H1 (cell line): ENCODE data around the gene LCN15. TPM values are rescaled to one million over a fixed set of nuclear protein-coding genes. Genes with fewer than 3 reads are reported as not detected.
"Not testable (repeated sequence)": the region's sequence is repeated elsewhere in the genome, so short reads cannot be mapped to it uniquely, and the experiment has no call there.

Experiments used
- CTCF ChIA-PET: fragments of 300-600 bp; sonication (Branson Sonifier 250); formaldehyde crosslinking; loops from one replicate; lab custom pipeline; 2021; ENCODE audit not compliant: partially characterized antibody; lab: Charles Lee
- POLR2A ChIA-PET: fragments of 300-600 bp; sonication (Branson Sonifier 250); formaldehyde crosslinking; loops from one replicate; lab custom pipeline; 2021; ENCODE audit warnings: inconsistent platforms; ENCODE audit not compliant: partially characterized antibody; lab: Charles Lee
- DNase-seq, 2 experiments: peaks; one replicate each; pipeline versions ENCODE4 v3.0.0 to v3.0.0-alpha.2; 2010 to 2022; ENCODE audit warnings: low spot score in 2 of 2, low read depth in 1 of 2, mixed read lengths in 1 of 2
- FAIRE-seq: peaks from 2 replicates; lab custom pipeline; 2011; peaks lifted over from hg19 to GRCh38; lab: Jason Lieb, UNC
- H2AFZ ChIP-seq: 2 replicates; pipeline ENCODE4 v1.8.1; 2012; ENCODE audit warnings: low read length, inconsistent platforms
- H2AK5ac ChIP-seq: 2 replicates; pipeline ENCODE4 v1.6.1; 2013; ENCODE audit warnings: low read depth, low read length
- H2BK120ac ChIP-seq: replicated peaks from 2 replicates; pipeline ENCODE3; 2013; ENCODE audit warnings: low read depth, low read length, inconsistent platforms
- H2BK12ac ChIP-seq: 2 replicates; pipeline ENCODE4 v1.6.1; 2013; ENCODE audit warnings: low read depth, low read length
- H2BK15ac ChIP-seq: 2 replicates; pipeline ENCODE4 v1.6.1; 2013; ENCODE audit warnings: low read length
- H2BK20ac ChIP-seq: 2 replicates; pipeline ENCODE4 v1.6.1; 2013; ENCODE audit warnings: low read length
- H2BK5ac ChIP-seq: 2 replicates; pipeline ENCODE4 v1.6.1; 2013; ENCODE audit warnings: low read depth, low read length
- H3K14ac ChIP-seq: 2 replicates; pipeline ENCODE4 v1.6.1; 2013; ENCODE audit warnings: inconsistent platforms; ENCODE audit not compliant: insufficient read length
- H3K18ac ChIP-seq: 2 replicates; pipeline ENCODE4 v1.6.1; 2013; ENCODE audit warnings: low read length; ENCODE audit errors: extremely low read depth
- H3K23ac ChIP-seq: 2 replicates; pipeline ENCODE4 v1.6.1; 2013; ENCODE audit warnings: inconsistent platforms; ENCODE audit not compliant: insufficient read length
- H3K23me2 ChIP-seq: 2 replicates; pipeline ENCODE4 v1.6.1; 2013; ENCODE audit warnings: low read depth, low read length
- H3K27ac ChIP-seq: 2 replicates; pipeline ENCODE4 v1.6.1; 2011; ENCODE audit warnings: low read depth, low read length, inconsistent platforms
- H3K27me3 ChIP-seq, 4 experiments: replicated peaks in 1 of 4; 1 replicate in 1 of 4; 2 replicates in 3 of 4; pipeline versions ENCODE4 v1.6.1 to v1.8.1; 2011 to 2013; ENCODE audit warnings: low read length in 3 of 4, mild to moderate bottlenecking in 3 of 4, inconsistent platforms in 2 of 4, mixed read lengths in 2 of 4, moderate library complexity in 1 of 4; ENCODE audit not compliant: control insufficient read depth in 3 of 4, insufficient read depth in 3 of 4; ENCODE audit errors: extremely low read depth in 1 of 4
- H3K36me3 ChIP-seq, 4 experiments: 2 replicates each; pipeline versions ENCODE4 v1.6.1 to v1.8.1; 2011 to 2013; ENCODE audit warnings: mild to moderate bottlenecking in 4 of 4, low read length in 3 of 4, moderate library complexity in 2 of 4, control low read depth in 1 of 4, inconsistent platforms in 1 of 4; ENCODE audit not compliant: insufficient read depth in 4 of 4, control insufficient read depth in 2 of 4
- H3K4ac ChIP-seq: replicated peaks from 2 replicates; pipeline ENCODE3; 2013; ENCODE audit warnings: low read length, low read depth, mixed read lengths, inconsistent platforms; ENCODE audit not compliant: insufficient read length
- H3K4me1 ChIP-seq, 4 experiments: replicated peaks in 1 of 4; 1 replicate in 1 of 4; 2 replicates in 3 of 4; pipeline versions ENCODE4 v1.6.1 to v1.8.1; 2011 to 2013; ENCODE audit warnings: low read length in 3 of 4, inconsistent platforms in 2 of 4, mixed read lengths in 1 of 4; ENCODE audit not compliant: insufficient read depth in 4 of 4, control insufficient read depth in 3 of 4
- H3K4me2 ChIP-seq, 2 experiments: 2 replicates each; pipeline versions ENCODE4 v1.6.1 to v1.8.1; 2011 to 2013; ENCODE audit warnings: low read depth in 2 of 2, low read length in 2 of 2, control low read depth in 1 of 2, inconsistent platforms in 1 of 2, mild to moderate bottlenecking in 1 of 2; ENCODE audit not compliant: insufficient read depth in 1 of 2
- H3K4me3 ChIP-seq, 4 experiments: fragments of 200-600, 300-600 bp in 1 of 4; sonication (generic), shearing (Covaris generic), sonication (Bioruptor Twin) in 1 of 4; 2 replicates each; pipeline versions ENCODE4 v1.5.1 to v1.8.1; 2011 to 2016; ENCODE audit warnings: low read length in 4 of 4, low read depth in 3 of 4, control low read depth in 2 of 4, inconsistent platforms in 2 of 4, mild to moderate bottlenecking in 2 of 4, mixed read lengths in 1 of 4, moderate library complexity in 1 of 4; ENCODE audit not compliant: insufficient read depth in 2 of 4; ENCODE audit errors: extremely low read depth in 1 of 4
- H3K56ac ChIP-seq: replicated peaks from 2 replicates; pipeline ENCODE3; 2013; ENCODE audit warnings: low read depth, mild to moderate bottlenecking, mixed read lengths, low read length, inconsistent platforms; ENCODE audit not compliant: insufficient read length
- H3K79me1 ChIP-seq: 2 replicates; pipeline ENCODE4 v1.6.1; 2013; ENCODE audit warnings: low read depth, low read length, control low read depth
- H3K79me2 ChIP-seq, 2 experiments: 2 replicates each; pipeline versions ENCODE4 v1.6.1 to v1.8.1; 2012 to 2013; ENCODE audit warnings: low read length in 2 of 2, mild to moderate bottlenecking in 2 of 2, inconsistent platforms in 1 of 2; ENCODE audit not compliant: insufficient read depth in 2 of 2, control insufficient read depth in 1 of 2
- H3K9ac ChIP-seq, 4 experiments: replicated peaks in 1 of 4; 1 replicate in 1 of 4; 2 replicates in 3 of 4; pipeline versions ENCODE4 v1.6.1 to v1.8.1; 2011 to 2013; ENCODE audit warnings: low read depth in 3 of 4, low read length in 3 of 4, control low read depth in 2 of 4, mild to moderate bottlenecking in 2 of 4, moderate library complexity in 2 of 4, inconsistent platforms in 1 of 4; ENCODE audit errors: extremely low read depth in 1 of 4
- H3K9me3 ChIP-seq, 2 experiments: 2 replicates each; pipeline versions ENCODE4 v1.6.1 to v1.8.1; 2012 to 2013; ENCODE audit warnings: mild to moderate bottlenecking in 2 of 2, moderate library complexity in 2 of 2, control low read depth in 1 of 2, inconsistent platforms in 1 of 2, low read depth in 1 of 2, low read length in 1 of 2, mixed read lengths in 1 of 2; ENCODE audit not compliant: insufficient read depth in 2 of 2
- H4K20me1 ChIP-seq, 2 experiments: replicated peaks in 1 of 2; 2 replicates each; pipeline versions ENCODE3 to v1.8.1; 2011 to 2013; ENCODE audit warnings: inconsistent platforms in 2 of 2, low read length in 2 of 2, mild to moderate bottlenecking in 1 of 2; ENCODE audit not compliant: insufficient read depth in 2 of 2, control insufficient read depth in 1 of 2
- H4K5ac ChIP-seq: 2 replicates; pipeline ENCODE4 v1.6.1; 2013; ENCODE audit warnings: low read length, low read depth, mixed read lengths, inconsistent platforms; ENCODE audit not compliant: insufficient read length
- H4K8ac ChIP-seq: 2 replicates; pipeline ENCODE4 v1.8.0; 2013; ENCODE audit warnings: mild to moderate bottlenecking, moderate library complexity, low read length, inconsistent platforms; ENCODE audit not compliant: insufficient read depth; ENCODE audit errors: extremely low read depth
- H4K91ac ChIP-seq: replicated peaks from 2 replicates; pipeline ENCODE3; 2013; ENCODE audit warnings: low read length, mixed read lengths, inconsistent platforms; ENCODE audit not compliant: insufficient read length
- EP300 ChIP-seq, 2 experiments: IDR thresholded peaks; 1 replicate in 1 of 2; 2 replicates in 1 of 2; pipeline ENCODE4 v1.6.1; 2011 to 2012; ENCODE audit warnings: low read depth in 2 of 2, low read length in 2 of 2, mild to moderate bottlenecking in 2 of 2, borderline replicate concordance in 1 of 2, inconsistent platforms in 1 of 2, moderate library complexity in 1 of 2
- KDM1A ChIP-seq: fragments of 200-600, 300-600 bp; sonication (generic); IDR thresholded peaks from 2 replicates; pipeline ENCODE4 v1.7.1; 2016; ENCODE audit warnings: mild to moderate bottlenecking, low read length, borderline replicate concordance
- TCF12 ChIP-seq: IDR thresholded peaks from 2 replicates; pipeline ENCODE4 v1.6.1; 2011; ENCODE audit warnings: low read depth, mild to moderate bottlenecking, low read length
- WGBS, 2 experiments: shearing (Covaris generic) in 1 of 2; methylation state at CpG; one replicate each; pipeline versions ENCODE4 v1.1.6 to v1.1.7; 2013 to 2015; ENCODE audit warnings: low lambda C conversion rate in 2 of 2, mixed read lengths in 2 of 2, inconsistent platforms in 1 of 2, low coverage in 1 of 2, missing lambda C conversion rate in 1 of 2; ENCODE audit not compliant: insufficient replicate concordance in 2 of 2, insufficient coverage in 1 of 2, insufficient read length in 1 of 2; ENCODE audit errors: extremely low coverage in 1 of 2, missing lambda C conversion rate in 1 of 2; 5-methylcytosine and 5-hydroxymethylcytosine counted together
- polyA plus RNA-seq, 7 experiments: library from polyadenylated mRNA; depleted of rRNA in 3 of 7; stranded (reverse) in 5 of 7; unstranded in 2 of 7; fragments of >200 nt in 5 of 7; fragments of 200-250 nt in 2 of 7; gene quantifications; 1 replicate in 5 of 7; 2 replicates in 1 of 7; 4 replicates in 1 of 7; pipeline versions ENCODE4 v1.2.1 to v1.2.3, GENCODE V29; 2011 to 2013; ENCODE audit warnings: missing spikeins in 2 of 7, mixed read lengths in 2 of 7
- total RNA-seq: library from RNA; stranded (reverse); fragmentation: NEBNext Ultra II Directional; extraction: Animal tissue kit (Norgen Biotek cat#: 25700); gene quantifications from 2 replicates; pipeline ENCODE4 v1.2.1, GENCODE V29; 2021

LCN15 gene
- total and polyA plus RNA-seq, 2 of the 8 experiments (the other 6 are each of a cell fraction or from before 2014, with no cell fraction given): 0.08 to 0.47 TPM

DNA sequence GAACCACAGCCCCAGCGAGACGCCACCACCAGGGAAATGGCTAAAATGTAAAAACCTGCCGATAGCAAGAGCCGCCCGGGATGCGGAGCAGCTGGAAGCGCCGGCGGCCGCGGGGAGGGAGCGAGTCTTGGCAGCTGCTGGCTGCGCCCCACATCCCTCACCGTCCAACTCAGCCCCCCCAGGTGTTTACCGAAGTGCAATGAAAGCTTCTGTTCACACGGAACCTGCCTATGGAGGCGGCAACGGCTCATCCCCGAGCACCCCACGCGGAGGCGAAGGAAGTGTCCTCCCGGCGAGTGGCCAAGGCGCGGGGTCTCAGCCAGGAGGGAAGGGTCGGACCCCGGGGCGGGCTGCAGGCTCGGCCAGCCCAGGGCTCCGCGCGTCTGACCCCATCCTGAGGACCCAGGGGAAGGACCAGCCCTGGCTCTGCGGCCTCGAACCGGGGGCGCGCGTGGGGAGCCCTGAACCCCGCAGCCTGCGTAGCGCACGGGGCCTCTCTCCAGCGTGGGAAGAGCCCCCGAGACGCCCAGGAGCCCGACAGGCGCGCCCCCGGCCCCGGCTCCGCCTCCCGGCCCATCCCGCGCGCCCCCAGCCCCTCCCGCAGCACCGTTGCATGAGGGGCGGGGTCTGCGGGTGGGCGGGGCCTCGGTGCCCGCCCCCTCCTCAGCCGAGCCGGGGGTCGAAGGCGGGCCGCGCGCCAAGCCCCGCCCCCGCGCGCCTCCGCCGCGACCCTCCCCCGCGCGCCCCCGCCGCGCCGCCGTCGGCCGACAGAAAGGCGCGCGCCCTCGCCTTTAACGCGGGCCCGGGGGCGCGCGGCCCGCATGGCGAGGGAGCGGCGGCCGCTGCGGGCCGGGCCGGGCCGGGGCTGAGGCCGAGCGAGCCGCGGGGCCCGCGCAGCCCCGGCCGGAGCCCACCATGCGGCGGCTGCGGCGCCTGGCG lies 52.3 kb downstream of the LCN15 start, which contains the start of gene DIPK1B (continued):
- TF ChIP-seq EP300 (IDR thresholded peaks at IDR 0.05; ENCODE audit: borderline replicate concordance in 1 of 2, low read depth in 2 of 2, low read length in 2 of 2): no peak
- TF ChIP-seq TCF12: no peak
- TF ChIP-seq KDM1A: no peak

GRCh38 chr9:136711219-136711648 lies 53.1 kb downstream of the LCN15 start:
- H3K27ac ChIP-seq, H3K23me2 ChIP-seq, H2BK15ac ChIP-seq, H2BK20ac ChIP-seq, H3K9ac ChIP-seq, H3K4ac ChIP-seq, H3K56ac ChIP-seq, H3K27me3 ChIP-seq, H3K14ac ChIP-seq, H2AFZ ChIP-seq, H4K8ac ChIP-seq, H3K9me3 ChIP-seq, H2BK12ac ChIP-seq, FAIRE-seq, H2BK5ac ChIP-seq, H2BK120ac ChIP-seq, H3K23ac ChIP-seq, H3K18ac ChIP-seq, H4K91ac ChIP-seq, H3K36me3 ChIP-seq, H4K5ac ChIP-seq, H2AK5ac ChIP-seq, DNase-seq: not testable (repeated sequence)
- CTCF ChIA-PET: interaction anchor here (1.0 to 1.4 kb wide), 2 partner anchors 16 kb away, joined by 3 to 6 read pairs; no protein-coding TSS in a partner anchor
- H4K20me1 ChIP-seq: peaks cover 11 to 13% of the 10 kb centered on the region in 2 experiments
- H3K4me2 ChIP-seq: peak overlapping the region; percentile 77 to 80; a peak in 3 of 4 replicates
- H3K4me3 ChIP-seq: peak overlapping the region in 2 of 4 experiments; percentile 53 to 90; a peak in 5 of 8 replicates
- H3K79me1 ChIP-seq: peaks cover 16% of the 10 kb centered on the region
- H3K4me1 ChIP-seq: peaks cover 0 to 12% (median 6%) of the 10 kb centered on the region in 4 experiments; a peak in 5 of 7 replicates
- peaks cover 0 to 11% of the 10 kb centered on the region in 2 experiments; a peak in 1 of 4 replicates for H3K79me2 ChIP-seq
- WGBS, 2 experiments: 93% methylated on average over 4 of the region's 4 CpGs; no CpG with 5 or more reads in 1 of the 2 experiments
- POLR2A ChIA-PET: interaction anchor here (4.7 to 11.2 kb wide), 2 partner anchors 11 to 20 kb away, joined by 46 to 223 read pairs; no protein-coding TSS in a partner anchor
